AG10803 (cell line): Measurements from ENCODE around the gene EPS8.

Source experiments
- DNase-seq: peaks from one replicate; pipeline ENCODE4 v3.0.0; 2010; ENCODE audit warnings: low read depth
- H3K4me3 ChIP-seq: 2 replicates; pipeline ENCODE4 v1.5.1; 2011; ENCODE audit warnings: mild to moderate bottlenecking, low read length, control low read depth
- CTCF ChIP-seq: conservative IDR thresholded peaks from 2 replicates; pipeline ENCODE4 v1.5.1; 2011; ENCODE audit warnings: mild to moderate bottlenecking, low read length, control low read depth, inconsistent platforms

Gene EPS8

GRCh38 chr12:15728118-15728598 lies 61.0 kb downstream of the EPS8 start:
- H3K4me3 ChIP-seq = no peak overlapping the region
- no peak for TF ChIP-seq CTCF
- peak; percentile 77 for DNase-seq

- no peak for DNase-seq
- no peak for TF ChIP-seq CTCF
- H3K4me3 ChIP-seq = no peak overlapping the region
Observed at GRCh38 chr12:15726878-15727150, 62.4 kb downstream of the EPS8 start.

- H3K4me3 ChIP-seq = no peak overlapping the region
- DNase-seq = peak; percentile 17
- no peak for TF ChIP-seq CTCF
Observed at GRCh38 chr12:15726027-15726877, 62.9 kb downstream of the EPS8 start.

- no peak for TF ChIP-seq CTCF
- no peak for DNase-seq
- H3K4me3 ChIP-seq = no peak overlapping the region
Observed at GRCh38 chr12:15722951-15723350, 66.2 kb downstream of the EPS8 start.

GRCh38 chr12:15721316-15722115 lies 67.7 kb downstream of the EPS8 start:
- DNase-seq = peak; percentile 33
- no peak for TF ChIP-seq CTCF
- no peak overlapping the region for H3K4me3 ChIP-seq

- no peak for TF ChIP-seq CTCF
- H3K4me3 ChIP-seq = no peak overlapping the region
- no peak for DNase-seq
Observed at GRCh38 chr12:15720295-15720694, 68.9 kb downstream of the EPS8 start.
